HEK293 (cell line): Measurements from ENCODE around the gene ELL3.

Experiments
- CTCF ChIA-PET: fragments of 350-600 bp; formaldehyde crosslinking; extraction: SDS; loops from one replicate; lab custom pipeline; 2021; ENCODE audit warnings: antibody characterized with exemption; lab: Yijun Ruan, JAX
- POLR2A ChIA-PET: fragments of 300-600 bp; formaldehyde crosslinking; extraction: SDS; loops from one replicate; lab custom pipeline; 2020; ENCODE audit warnings: antibody characterized with exemption, inconsistent platforms; lab: Yijun Ruan, JAX
- H3K27ac ChIP-seq: fragments of 200-500 bp; sonication (Bioruptor generic); 2 replicates; pipeline ENCODE4 v1.5.1; 2014; ENCODE audit warnings: low read depth, low read length, control low read depth, inconsistent platforms; ENCODE audit errors: extremely low read depth
- H3K36me3 ChIP-seq, 2 experiments: fragments of 200-500 bp in 1 of 2; sonication (Bioruptor generic) in 1 of 2; 1 replicate in 1 of 2; 2 replicates in 1 of 2; pipeline ENCODE4 v1.5.1; 2014 to 2017; ENCODE audit warnings: inconsistent platforms in 2 of 2, low read length in 2 of 2; ENCODE audit not compliant: control insufficient read depth in 2 of 2, insufficient read depth in 1 of 2
- H3K4me1 ChIP-seq: fragments of 200-500 bp; sonication (Bioruptor generic); 2 replicates; pipeline ENCODE4 v1.5.1; 2014; ENCODE audit warnings: mild to moderate bottlenecking, low read length, inconsistent platforms; ENCODE audit not compliant: control insufficient read depth, insufficient read depth
- H3K4me3 ChIP-seq: 2 replicates; pipeline ENCODE4 v1.5.1; 2011; ENCODE audit warnings: low read depth, mild to moderate bottlenecking, control low read depth, low read length, moderate library complexity
- H3K9me3 ChIP-seq: fragments of 200-500 bp; sonication (Bioruptor generic); 2 replicates; pipeline ENCODE4 v1.5.1; 2014; ENCODE audit warnings: low read depth, low read length, inconsistent platforms; ENCODE audit not compliant: control insufficient read depth, insufficient read depth
- BCL11B ChIP-seq: fragments of 450-650 bp; formaldehyde crosslinking; IDR thresholded peaks from 2 replicates; pipeline ENCODE4 v1.5.1; 2016; ENCODE audit warnings: low read depth, missing biosample characterization, missing genetic modification characterization
- GLIS1 ChIP-seq: fragments of 450-650 bp; formaldehyde crosslinking; IDR thresholded peaks from 2 replicates; pipeline ENCODE4 v1.5.1; 2016; ENCODE audit warnings: missing biosample characterization, missing genetic modification characterization
- HIC1 ChIP-seq: fragments of 450-650 bp; formaldehyde crosslinking; IDR thresholded peaks from 2 replicates; pipeline ENCODE4 v1.5.1; 2016; ENCODE audit warnings: missing biosample characterization, missing genetic modification characterization
- IKZF3 ChIP-seq: fragments of 450-650 bp; IDR thresholded peaks from 2 replicates; pipeline ENCODE4 v1.5.0; 2018; ENCODE audit warnings: missing biosample characterization, mild to moderate bottlenecking, missing genetic modification characterization, moderate library complexity
- KLF1 ChIP-seq: fragments of 450-650 bp; formaldehyde crosslinking; IDR thresholded peaks from 2 replicates; pipeline ENCODE4 v1.5.1; 2016; ENCODE audit warnings: missing biosample characterization, missing genetic modification characterization
- KLF8 ChIP-seq: fragments of 450-650 bp; formaldehyde crosslinking; IDR thresholded peaks from 2 replicates; pipeline ENCODE4 v1.5.1; 2016; ENCODE audit warnings: missing biosample characterization, missing genetic modification characterization
- SP2 ChIP-seq: fragments of 450-650 bp; formaldehyde crosslinking; IDR thresholded peaks from 2 replicates; pipeline ENCODE4 v1.5.1; 2016; ENCODE audit warnings: missing biosample characterization, missing genetic modification characterization
- YY1 ChIP-seq: fragments of 450-650 bp; formaldehyde crosslinking; IDR thresholded peaks from 2 replicates; pipeline ENCODE4 v1.5.1; 2018; ENCODE audit warnings: missing biosample characterization, missing genetic modification characterization
- ZBTB26 ChIP-seq: fragments of 450-650 bp; formaldehyde crosslinking; optimal IDR thresholded peaks from 2 replicates; pipeline ENCODE3; 2016; ENCODE audit warnings: missing biosample characterization, mild to moderate bottlenecking, missing genetic modification characterization
- ZBTB8A ChIP-seq: fragments of 450-650 bp; formaldehyde crosslinking; IDR thresholded peaks from 2 replicates; pipeline ENCODE4 v1.5.1; 2016; ENCODE audit warnings: missing biosample characterization, missing genetic modification characterization
- ZNF114 ChIP-seq: fragments of 450-650 bp; formaldehyde crosslinking; IDR thresholded peaks from 2 replicates; pipeline ENCODE4 v1.5.0; 2017; ENCODE audit warnings: missing biosample characterization, missing genetic modification characterization
- ZNF394 ChIP-seq: fragments of 450-650 bp; formaldehyde crosslinking; IDR thresholded peaks from 2 replicates; pipeline ENCODE4 v1.5.1; 2016; ENCODE audit warnings: missing biosample characterization, missing genetic modification characterization, mild to moderate bottlenecking, moderate library complexity, borderline replicate concordance
- ZNF514 ChIP-seq: fragments of 450-650 bp; formaldehyde crosslinking; IDR thresholded peaks from 2 replicates; pipeline ENCODE4 v1.5.1; 2016; ENCODE audit warnings: missing biosample characterization, missing genetic modification characterization
- ZNF600 ChIP-seq: fragments of 450-650 bp; formaldehyde crosslinking; IDR thresholded peaks from 2 replicates; pipeline ENCODE4 v1.5.1; 2016; ENCODE audit warnings: missing biosample characterization, missing genetic modification characterization
- ZNF623 ChIP-seq: fragments of 450-650 bp; formaldehyde crosslinking; IDR thresholded peaks from 2 replicates; pipeline ENCODE4 v1.5.1; 2016; ENCODE audit warnings: missing biosample characterization, missing genetic modification characterization
- ZNF624 ChIP-seq: fragments of 450-650 bp; formaldehyde crosslinking; IDR thresholded peaks from 2 replicates; pipeline ENCODE4 v1.5.1; 2017; ENCODE audit warnings: missing biosample characterization, missing genetic modification characterization
- ZNF660 ChIP-seq: fragments of 450-650 bp; IDR thresholded peaks from 2 replicates; pipeline ENCODE4 v1.5.1; 2018; ENCODE audit warnings: missing biosample characterization, mild to moderate bottlenecking, missing genetic modification characterization
- TF ChIP-seq, protein P1 (sequence below): fragments of 450-650 bp; formaldehyde crosslinking; IDR thresholded peaks from 2 replicates; pipeline ENCODE4 v1.5.1; 2016; ENCODE audit warnings: missing biosample characterization, missing genetic modification characterization
- TF ChIP-seq, protein P2 (sequence below): IDR thresholded peaks from 2 replicates; pipeline ENCODE4 v1.6.1; 2011; ENCODE audit warnings: mild to moderate bottlenecking, low read depth, low read length, borderline replicate concordance

ELL3 gene

GRCh38 chr15:43775411-43775965 is 1.3 kb downstream of the ELL3 start (continued):
- TF ChIP-seq KLF8 (tag by site-specific recombination) (no peak; the same call in 1 of the 2 replicates), ZBTB26 (tag by site-specific recombination) (no peak), SP2 (tag by site-specific recombination) (peak; percentile 33), ZNF114 (no peak), GLIS1 (tag by site-specific recombination) (no peak), ZNF514 (tag by site-specific recombination) (no peak), ZNF624 (no peak), ZNF660 (tag by site-specific recombination) (peak; percentile 60; the same call in 1 of the 2 replicates), YY1 (tag by site-specific recombination) (no peak), HIC1 (tag by site-specific recombination) (no peak), ZNF623 (no peak), ZBTB8A (tag by site-specific recombination) (no peak), KLF1 (tag by site-specific recombination) (peak; percentile 28; the same call in 1 of the 2 replicates), BCL11B (tag by site-specific recombination) (no peak), ZNF394 (tag by site-specific recombination) (no peak), IKZF3 (tag by site-specific recombination) (peak; percentile 67)
- TF ChIP-seq, protein P1, sequence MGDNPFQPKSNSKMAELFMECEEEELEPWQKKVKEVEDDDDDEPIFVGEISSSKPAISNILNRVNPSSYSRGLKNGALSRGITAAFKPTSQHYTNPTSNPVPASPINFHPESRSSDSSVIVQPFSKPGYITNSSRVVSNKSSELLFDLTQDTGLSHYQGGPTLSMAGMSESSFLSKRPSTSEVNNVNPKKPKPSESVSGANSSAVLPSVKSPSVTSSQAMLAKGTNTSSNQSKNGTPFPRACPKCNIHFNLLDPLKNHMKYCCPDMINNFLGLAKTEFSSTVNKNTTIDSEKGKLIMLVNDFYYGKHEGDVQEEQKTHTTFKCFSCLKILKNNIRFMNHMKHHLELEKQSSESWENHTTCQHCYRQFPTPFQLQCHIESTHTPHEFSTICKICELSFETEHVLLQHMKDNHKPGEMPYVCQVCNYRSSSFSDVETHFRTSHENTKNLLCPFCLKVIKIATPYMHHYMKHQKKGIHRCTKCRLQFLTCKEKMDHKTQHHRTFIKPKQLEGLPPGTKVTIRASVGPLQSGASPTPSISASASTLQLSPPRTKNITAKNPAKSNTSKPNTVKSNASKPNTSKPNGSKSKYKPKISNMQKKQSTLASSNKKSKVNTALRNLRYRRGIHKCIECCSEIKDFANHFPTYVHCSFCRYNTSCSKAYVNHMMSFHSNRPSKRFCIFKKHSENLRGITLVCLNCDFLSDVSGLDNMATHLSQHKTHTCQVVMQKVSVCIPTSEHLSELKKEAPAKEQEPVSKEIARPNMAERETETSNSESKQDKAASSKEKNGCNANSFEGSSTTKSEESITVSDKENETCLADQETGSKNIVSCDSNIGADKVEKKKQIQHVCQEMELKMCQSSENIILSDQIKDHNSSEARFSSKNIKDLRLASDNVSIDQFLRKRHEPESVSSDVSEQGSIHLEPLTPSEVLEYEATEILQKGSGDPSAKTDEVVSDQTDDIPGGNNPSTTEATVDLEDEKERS (tag by site-specific recombination), result no peak
- TF ChIP-seq, protein P2, sequence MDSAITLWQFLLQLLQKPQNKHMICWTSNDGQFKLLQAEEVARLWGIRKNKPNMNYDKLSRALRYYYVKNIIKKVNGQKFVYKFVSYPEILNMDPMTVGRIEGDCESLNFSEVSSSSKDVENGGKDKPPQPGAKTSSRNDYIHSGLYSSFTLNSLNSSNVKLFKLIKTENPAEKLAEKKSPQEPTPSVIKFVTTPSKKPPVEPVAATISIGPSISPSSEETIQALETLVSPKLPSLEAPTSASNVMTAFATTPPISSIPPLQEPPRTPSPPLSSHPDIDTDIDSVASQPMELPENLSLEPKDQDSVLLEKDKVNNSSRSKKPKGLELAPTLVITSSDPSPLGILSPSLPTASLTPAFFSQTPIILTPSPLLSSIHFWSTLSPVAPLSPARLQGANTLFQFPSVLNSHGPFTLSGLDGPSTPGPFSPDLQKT, result no peak

DNA sequence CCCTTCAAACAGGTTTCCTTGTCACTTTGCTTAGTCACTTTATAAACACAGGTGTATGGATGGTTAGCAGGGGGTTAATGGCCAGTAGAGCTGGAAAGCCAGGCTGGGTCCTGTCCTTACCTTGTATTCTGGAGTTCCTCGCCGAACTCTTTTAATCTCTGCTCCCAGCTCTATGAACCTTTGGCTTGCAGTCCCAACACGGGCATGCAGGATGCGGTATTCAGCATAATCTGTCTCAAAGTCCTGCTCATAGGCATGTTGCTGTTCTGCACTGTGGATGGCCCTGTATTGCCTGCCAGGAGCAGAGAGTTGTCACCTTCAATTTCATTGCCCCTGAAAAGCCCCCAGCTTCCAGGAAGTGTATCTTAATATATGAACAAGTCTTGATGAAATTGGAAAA is 2.7 kb downstream of the ELL3 start:
- H3K27ac ChIP-seq, result no peak overlapping the region
- no peak overlapping the region for H3K4me3 ChIP-seq

More for the DNA sequence above, 2.7 kb downstream of the ELL3 start:
- CTCF ChIA-PET, result no interaction called here
- H3K9me3 ChIP-seq, result no peaks in the 10 kb centered on the region
- H3K4me1 ChIP-seq, result peaks cover 5% of the 10 kb centered on the region; the same call in 1 of the 2 replicates
- no peak for TF ChIP-seq BCL11B (tag by site-specific recombination)
- 0 out of 2 replicates have a peak, but pooled peaks have one; percentile 12 for TF ChIP-seq ZNF600 (tag by site-specific recombination)
- POLR2A ChIA-PET, result no interaction called here
- H3K36me3 ChIP-seq, result peaks cover 33 to 52% of the 10 kb centered on the region in 2 experiments
